ENCODE measurements around the gene TRIM51. TPM values are rescaled to one million over a fixed set of nuclear protein-coding genes. Genes with fewer than 3 reads are reported as not detected.

The TRIM51 gene
- total and polyA plus RNA-seq, 2 of the 4 experiments (the other 2 are of a cell fraction) = not detected

DNA sequence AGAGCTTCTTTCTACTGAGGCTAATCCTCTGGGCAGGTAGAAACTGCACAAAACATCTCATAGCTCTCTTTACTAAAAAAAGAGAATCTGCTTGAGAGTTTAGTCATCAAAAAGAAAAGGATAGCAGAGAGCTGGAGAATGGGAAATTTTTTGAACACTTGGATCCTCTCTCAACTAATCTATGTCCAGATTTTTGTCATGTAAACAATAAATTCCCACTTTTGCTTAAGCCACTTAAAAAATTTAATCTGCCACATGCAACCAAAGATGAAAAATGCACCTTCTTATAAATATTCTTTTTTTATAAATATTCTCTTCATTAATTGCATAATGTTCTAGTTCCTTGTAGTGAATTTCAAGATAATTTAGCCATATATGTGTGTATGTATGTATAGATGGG, 34.1 kb upstream of the TRIM51 start:
- DNase-seq = no peak
- dilution Hi-C loops (cut with HindIII; ENCODE audit: low sequenced_read_pairs, unreplicated experiment) = no loop called here
- ATAC-seq (ENCODE audit: low read depth) = no peak

More for the DNA sequence above, 34.1 kb upstream of the TRIM51 start:
- Histone ChIP-seq H2BK15ac (ENCODE audit: low read depth, low read length) (no peak overlapping the region), H3K4me1 (ENCODE audit: control insufficient read depth, insufficient read depth, low read length) (no peaks in the 10 kb centered on the region), H2AK9ac (replicated peaks; ENCODE audit: low read depth, low read length, poor library complexity) (no peak overlapping the region), H3K18ac (ENCODE audit: low read depth, low read length) (no peak overlapping the region), H4K20me1 (ENCODE audit: insufficient read depth, low read length) (no peaks in the 10 kb centered on the region), H3K9me3 (ENCODE audit: control insufficient read depth, insufficient read depth, low read length) (0 out of 2 replicates have a peak, but pooled peaks cover 1% of the 10 kb centered on the region), H3K56ac (ENCODE audit: extremely low read depth, insufficient read depth, low read length) (no peak overlapping the region), H4K91ac (ENCODE audit: insufficient read depth, low read depth, low read length) (no peak overlapping the region), H3K36me3 (ENCODE audit: control insufficient read depth, insufficient read depth, low read length) (no peaks in the 10 kb centered on the region), H3K4me2 (ENCODE audit: low read depth, low read length) (no peak overlapping the region), H3K9ac (ENCODE audit: low read depth, low read length) (no peak overlapping the region), H2AK5ac (ENCODE audit: low read depth, low read length) (no peak overlapping the region), H4K5ac (ENCODE audit: low read depth, low read length) (no peak overlapping the region), H2BK20ac (ENCODE audit: low read depth, low read length) (no peak overlapping the region), H3K79me1 (ENCODE audit: low read depth in 1 of 2, low read length in 2 of 2) (no peaks in the 10 kb centered on the region), H3K4ac (ENCODE audit: low read depth, low read length) (no peak overlapping the region), H3K27me3 (ENCODE audit: control insufficient read depth, insufficient read depth, low read length) (no peaks in the 10 kb centered on the region), H2AFZ (replicated peaks; ENCODE audit: low read length, poor library complexity) (no peak overlapping the region), H4K8ac (ENCODE audit: low read depth in 2 of 2, low read length in 2 of 2) (no peak overlapping the region), H3K23ac (ENCODE audit: low read depth, low read length) (no peak overlapping the region), H2BK120ac (ENCODE audit: low read depth, low read length) (no peak overlapping the region), H3K9me1 (ENCODE audit: insufficient read depth, low read length) (no peaks in the 10 kb centered on the region), H3K14ac (replicated peaks; ENCODE audit: low read depth, low read length) (no peak overlapping the region), H3K4me3 (ENCODE audit: insufficient read depth, low read depth, low read length) (no peak overlapping the region), H3K27ac (ENCODE audit: insufficient read depth, low read length) (no peak overlapping the region), H2BK5ac (ENCODE audit: low read depth, low read length, poor library complexity, severe bottlenecking) (no peak overlapping the region)
- TF ChIP-seq MAFK (IDR thresholded peaks at IDR 0.05; ENCODE audit: low read depth, low read length) (peak; percentile 83), NFE2L2 (IDR thresholded peaks at IDR 0.05; ENCODE audit: low read depth, low read length) (no peak)
- intact Hi-C loops (cut with micrococcal nuclease) (no loop called here), in situ Hi-C loops (cut with MboI; ENCODE audit: low sequenced_read_pairs) (no loop called here)
- ChIA-PET POLR2A (ENCODE audit: unreplicated experiment) (no interaction called here), CTCF (no interaction called here)
- no TSS peak for BruUV-seq (replicated peaks)
